NCI-H2081 (cell line): Measurements from ENCODE around the gene CCDC185.

ENCODE experiments used
- DNase-seq, 2 experiments: peaks; one replicate each; lab custom pipeline; 2025; lab: John Stamatoyannopoulos, UW

Gene CCDC185

GRCh38 chr1:223393275-223394214 lies at the start of gene CCDC185:
CCDC185 (plus strand) TSS chr1:223393415; CDS start chr1:223393476, 61 bp downstream.
- DNase-seq: peak; percentile 21 to 45

- DNase-seq: no peak
Measured at GRCh38 chr1:223343692-223344091, 49.5 kb upstream of the CCDC185 start.

GRCh38 chr1:223344491-223344890 lies 48.7 kb upstream of the CCDC185 start:
- DNase-seq: no peak

GRCh38 chr1:223345720-223346119 lies 47.5 kb upstream of the CCDC185 start:
- no peak for DNase-seq

- no peak for DNase-seq
Measured at GRCh38 chr1:223346311-223346710, 46.9 kb upstream of the CCDC185 start.

- DNase-seq: no peak
Measured at GRCh38 chr1:223347583-223347982, 45.6 kb upstream of the CCDC185 start.

- no peak for DNase-seq
Measured at GRCh38 chr1:223348439-223348838, 44.8 kb upstream of the CCDC185 start.

- DNase-seq: no peak
Measured at GRCh38 chr1:223349241-223349640, 44.0 kb upstream of the CCDC185 start.

- no peak for DNase-seq
Measured at GRCh38 chr1:223350361-223350908, 42.8 kb upstream of the CCDC185 start.

GRCh38 chr1:223352944-223353343 lies 40.3 kb upstream of the CCDC185 start:
- no peak for DNase-seq

- no peak for DNase-seq
Measured at GRCh38 chr1:223353939-223354338, 39.3 kb upstream of the CCDC185 start.

- DNase-seq: no peak
Measured at GRCh38 chr1:223355699-223356098, 37.5 kb upstream of the CCDC185 start.

GRCh38 chr1:223358826-223359225 lies 34.4 kb upstream of the CCDC185 start:
- DNase-seq: no peak

GRCh38 chr1:223363057-223363855 lies 30.0 kb upstream of the CCDC185 start:
- DNase-seq: peak; percentile 30 to 38

- DNase-seq: peak; percentile 85 to 94
Measured at GRCh38 chr1:223363856-223364684, 29.1 kb upstream of the CCDC185 start, which contains the start of gene SUSD4. SUSD4 (minus strand) TSS chr1:223364176; CDS start chr1:223363425, 751 bp downstream.

- DNase-seq: peak in 1 of 2 experiments; percentile 30
Measured at GRCh38 chr1:223364685-223365382, 28.4 kb upstream of the CCDC185 start.

GRCh38 chr1:223374064-223374610 lies 19.1 kb upstream of the CCDC185 start:
- DNase-seq: no peak

GRCh38 chr1:223378754-223379153 lies 14.5 kb upstream of the CCDC185 start:
- no peak for DNase-seq

GRCh38 chr1:223386013-223386412 lies 7.2 kb upstream of the CCDC185 start:
- DNase-seq: no peak

- no peak for DNase-seq
Measured at GRCh38 chr1:223390618-223391017, 2.6 kb upstream of the CCDC185 start.

GRCh38 chr1:223394242-223394641 lies 1.0 kb downstream of the CCDC185 start:
- no peak for DNase-seq
